Caco-2 (cell line): ENCODE data around the gene IGSF3. TPM values are rescaled to one million over a fixed set of nuclear protein-coding genes. Genes with fewer than 3 reads are reported as not detected.
"Not testable (repeated sequence)": the region's sequence is repeated elsewhere in the genome, so short reads cannot be mapped to it uniquely, and the experiment has no call there.

Experiments
- BruUV-seq: library from RNA; stranded (reverse); fragments of 400-500 nt; replicated peaks from 2 replicates; lab custom pipeline; 2021; lab: Mats Ljungman, UMichigan
- CTCF ChIA-PET: fragments of 300-600 bp; sonication (Branson Sonifier 250); formaldehyde crosslinking; loops from one replicate; lab custom pipeline; 2022; ENCODE audit warnings: antibody characterized with exemption; lab: Charles Lee
- POLR2A ChIA-PET: fragments of 300-600 bp; sonication (Branson Sonifier 250); formaldehyde crosslinking; loops from one replicate; lab custom pipeline; 2022; ENCODE audit warnings: antibody characterized with exemption; lab: Charles Lee
- DNase-seq, 2 experiments: peaks; one replicate each; pipeline versions ENCODE4 v3.0.0 to v3.0.0-alpha.2; 2020 to 2022
- H3K27me3 ChIP-seq: replicated peaks from 2 replicates; pipeline ENCODE4 v1.6.0; 2011; ENCODE audit warnings: low read length; ENCODE audit not compliant: control insufficient read depth, insufficient read depth
- H3K36me3 ChIP-seq: 2 replicates; pipeline ENCODE4 v1.5.1; 2011; ENCODE audit warnings: low read length; ENCODE audit not compliant: control insufficient read depth, insufficient read depth
- H3K4me1 ChIP-seq: fragments of 250-450 bp; sonication (Bioruptor Pico); 2 replicates; pipeline ENCODE4 v1.5.1; 2020; ENCODE audit warnings: mild to moderate bottlenecking
- H3K4me3 ChIP-seq: 2 replicates; pipeline ENCODE4 v1.5.1; 2011; ENCODE audit warnings: low read depth, mild to moderate bottlenecking, control low read depth, low read length
- H3K9me3 ChIP-seq: fragments of 250-450 bp; sonication (Bioruptor Pico); 2 replicates; pipeline ENCODE4 v1.5.1; 2020; ENCODE audit warnings: mild to moderate bottlenecking, moderate library complexity
- H3K27ac Mint-ChIP-seq: one replicate; pipeline ENCODE4 v1.8.0; 2022; ENCODE audit warnings: mixed read lengths; ENCODE audit not compliant: unreplicated experiment
- H3K27me3 Mint-ChIP-seq: one replicate; pipeline ENCODE4 v1.8.0; 2022; ENCODE audit warnings: mixed read lengths; ENCODE audit not compliant: insufficient read depth, unreplicated experiment
- H3K36me3 Mint-ChIP-seq: one replicate; pipeline ENCODE4 v1.8.0; 2022; ENCODE audit warnings: mild to moderate bottlenecking, mixed read lengths; ENCODE audit not compliant: insufficient read depth, unreplicated experiment
- H3K4me1 Mint-ChIP-seq: one replicate; pipeline ENCODE4 v1.8.0; 2022; ENCODE audit warnings: low read depth, mixed read lengths; ENCODE audit not compliant: unreplicated experiment
- H3K4me3 Mint-ChIP-seq: one replicate; pipeline ENCODE4 v1.8.0; 2022; ENCODE audit warnings: mild to moderate bottlenecking, moderate library complexity, mixed read lengths; ENCODE audit not compliant: unreplicated experiment
- H3K9me3 Mint-ChIP-seq: one replicate; pipeline ENCODE4 v1.8.0; 2022; ENCODE audit warnings: mixed read lengths; ENCODE audit not compliant: unreplicated experiment
- intact Hi-C: fragments of 100-400 bp; cut with micrococcal nuclease; formaldehyde crosslinking; loops from one replicate; pipeline ENCODE4 v1.10.0; 2022; ENCODE audit not compliant: unreplicated experiment
- total RNA-seq: library from RNA; stranded (reverse); gene quantifications from 2 replicates; pipeline ENCODE4 v1.2.3, GENCODE V29; 2022
- TF ChIP-seq, protein P1 (sequence below), 2 experiments: fragments of 200-600 bp in 1 of 2; IDR thresholded peaks; 1 replicate in 1 of 2; 2 replicates in 1 of 2; pipeline versions ENCODE4 v1.5.1 to v1.8.0; 2011 to 2022; ENCODE audit warnings: antibody characterized with exemption in 1 of 2, control low read depth in 1 of 2, inconsistent platforms in 1 of 2, low read depth in 1 of 2, low read length in 1 of 2, mild to moderate bottlenecking in 1 of 2, moderate library complexity in 1 of 2; ENCODE audit not compliant: insufficient read depth in 1 of 2, severe bottlenecking in 1 of 2, unreplicated experiment in 1 of 2

IGSF3 gene
- total RNA-seq, 1 experiment from 2014 or later, result 24.0 TPM

DNA sequence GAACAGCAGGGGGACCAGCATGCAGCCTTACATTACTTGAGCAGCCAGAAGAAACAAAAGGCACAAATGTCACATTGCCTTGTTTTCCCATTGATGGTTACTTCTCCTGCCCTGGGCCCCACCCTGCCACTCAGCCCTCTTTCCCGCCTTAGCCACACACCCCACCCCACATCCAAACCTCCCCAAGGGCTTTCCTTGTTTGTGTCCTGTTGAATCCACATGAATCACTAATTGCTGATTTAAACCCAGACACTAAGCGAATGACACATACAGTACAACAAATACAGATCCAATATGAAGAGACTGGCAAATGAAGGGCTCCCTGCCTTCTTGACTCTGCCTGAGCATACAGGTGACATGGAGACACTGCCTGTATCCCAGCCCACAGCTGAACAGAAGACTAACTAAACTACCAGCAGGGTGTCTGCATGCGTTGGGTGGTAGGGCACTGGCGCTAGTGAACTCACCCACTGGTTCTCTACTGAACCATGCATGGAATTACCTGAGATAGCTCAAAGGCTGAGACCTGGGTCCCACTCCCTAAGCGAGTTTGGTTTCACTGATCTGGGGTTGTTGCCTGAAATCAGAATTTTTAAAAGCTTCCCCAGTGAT is 3.1 kb downstream of the IGSF3 start:
- Mint-ChIP-seq H3K4me1 (peaks cover 14% of the 10 kb centered on the region), H3K4me3 (no peak overlapping the region), H3K27ac (no peak overlapping the region), H3K27me3 (no peaks in the 10 kb centered on the region), H3K36me3 (peaks cover 5% of the 10 kb centered on the region), H3K9me3 (no peaks in the 10 kb centered on the region)
- H3K9me3 ChIP-seq, result no peaks in the 10 kb centered on the region
- no peaks in the 10 kb centered on the region for H3K4me1 ChIP-seq
- TF ChIP-seq, protein P1, sequence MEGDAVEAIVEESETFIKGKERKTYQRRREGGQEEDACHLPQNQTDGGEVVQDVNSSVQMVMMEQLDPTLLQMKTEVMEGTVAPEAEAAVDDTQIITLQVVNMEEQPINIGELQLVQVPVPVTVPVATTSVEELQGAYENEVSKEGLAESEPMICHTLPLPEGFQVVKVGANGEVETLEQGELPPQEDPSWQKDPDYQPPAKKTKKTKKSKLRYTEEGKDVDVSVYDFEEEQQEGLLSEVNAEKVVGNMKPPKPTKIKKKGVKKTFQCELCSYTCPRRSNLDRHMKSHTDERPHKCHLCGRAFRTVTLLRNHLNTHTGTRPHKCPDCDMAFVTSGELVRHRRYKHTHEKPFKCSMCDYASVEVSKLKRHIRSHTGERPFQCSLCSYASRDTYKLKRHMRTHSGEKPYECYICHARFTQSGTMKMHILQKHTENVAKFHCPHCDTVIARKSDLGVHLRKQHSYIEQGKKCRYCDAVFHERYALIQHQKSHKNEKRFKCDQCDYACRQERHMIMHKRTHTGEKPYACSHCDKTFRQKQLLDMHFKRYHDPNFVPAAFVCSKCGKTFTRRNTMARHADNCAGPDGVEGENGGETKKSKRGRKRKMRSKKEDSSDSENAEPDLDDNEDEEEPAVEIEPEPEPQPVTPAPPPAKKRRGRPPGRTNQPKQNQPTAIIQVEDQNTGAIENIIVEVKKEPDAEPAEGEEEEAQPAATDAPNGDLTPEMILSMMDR (IDR thresholded peaks at IDR 0.05; ENCODE audit: insufficient read depth in 1 of 2, low read depth in 1 of 2, low read length in 1 of 2, severe bottlenecking in 1 of 2, unreplicated experiment in 1 of 2), result no peak
- POLR2A ChIA-PET, result no interaction called here
- CTCF ChIA-PET, result no interaction called here
- no peak for DNase-seq
- H3K27me3 ChIP-seq, result no peaks in the 10 kb centered on the region
- H3K36me3 ChIP-seq, result no peaks in the 10 kb centered on the region
- no TSS peak for BruUV-seq
- intact Hi-C loops, result no loop called here
- no peak overlapping the region for H3K4me3 ChIP-seq

- H3K9me3 ChIP-seq, result no peaks in the 10 kb centered on the region
- no peaks in the 10 kb centered on the region for H3K27me3 ChIP-seq
- no peaks in the 10 kb centered on the region for H3K27me3 Mint-ChIP-seq
- POLR2A ChIA-PET, result no interaction called here
- H3K27ac Mint-ChIP-seq, result no peak overlapping the region
- CTCF ChIA-PET, result no interaction called here
- no peaks in the 10 kb centered on the region for H3K4me1 ChIP-seq
- no peaks in the 10 kb centered on the region for H3K9me3 Mint-ChIP-seq
- no TSS peak for BruUV-seq
- intact Hi-C loops, result no loop called here
- no peak for DNase-seq
- peaks cover 5% of the 10 kb centered on the region for H3K36me3 Mint-ChIP-seq
- TF ChIP-seq, protein P1 (IDR thresholded peaks at IDR 0.05; ENCODE audit: insufficient read depth in 1 of 2, low read depth in 1 of 2, low read length in 1 of 2, severe bottlenecking in 1 of 2, unreplicated experiment in 1 of 2), result no peak
- H3K36me3 ChIP-seq, result no peaks in the 10 kb centered on the region
- no peak overlapping the region for H3K4me3 Mint-ChIP-seq
- peaks cover 14% of the 10 kb centered on the region for H3K4me1 Mint-ChIP-seq
- H3K4me3 ChIP-seq, result no peak overlapping the region
These were observed 3.7 kb downstream of the IGSF3 start for GRCh38 chr1:116663821-116664220.

- TF ChIP-seq, protein P1 (IDR thresholded peaks at IDR 0.05; ENCODE audit: insufficient read depth in 1 of 2, low read depth in 1 of 2, low read length in 1 of 2, severe bottlenecking in 1 of 2, unreplicated experiment in 1 of 2), result no peak
- H3K27me3 ChIP-seq, result no peaks in the 10 kb centered on the region
- H3K36me3 Mint-ChIP-seq, result peaks cover 5% of the 10 kb centered on the region
- no peaks in the 10 kb centered on the region for H3K27me3 Mint-ChIP-seq
- ChIA-PET POLR2A (no interaction called here), CTCF (no interaction called here)
- no peaks in the 10 kb centered on the region for H3K4me1 ChIP-seq
- intact Hi-C loops, result no loop called here
- no peak for DNase-seq
- H3K9me3 Mint-ChIP-seq, result no peaks in the 10 kb centered on the region
- no peaks in the 10 kb centered on the region for H3K36me3 ChIP-seq
- H3K4me1 Mint-ChIP-seq, result peaks cover 10% of the 10 kb centered on the region
- BruUV-seq, result no TSS peak
- H3K27ac Mint-ChIP-seq, result no peak overlapping the region
- H3K4me3 Mint-ChIP-seq, result no peak overlapping the region
- H3K9me3 ChIP-seq, result no peaks in the 10 kb centered on the region
- H3K4me3 ChIP-seq, result no peak overlapping the region
These were observed 5.9 kb downstream of the IGSF3 start for GRCh38 chr1:116661633-116662032.

- H3K36me3 ChIP-seq, H3K4me1 ChIP-seq, intact Hi-C loops, POLR2A ChIA-PET, H3K27me3 Mint-ChIP-seq, H3K9me3 Mint-ChIP-seq, H3K4me3 ChIP-seq, BruUV-seq, H3K27ac Mint-ChIP-seq, H3K27me3 ChIP-seq, H3K4me3 Mint-ChIP-seq, H3K4me1 Mint-ChIP-seq, DNase-seq, CTCF ChIA-PET, H3K9me3 ChIP-seq, H3K36me3 Mint-ChIP-seq: not testable (repeated sequence)
These were observed 8.9 kb downstream of the IGSF3 start for GRCh38 chr1:116658645-116659044.

- H3K36me3 ChIP-seq, H3K27me3 ChIP-seq, BruUV-seq, intact Hi-C loops, H3K36me3 Mint-ChIP-seq, H3K4me3 ChIP-seq, H3K27ac Mint-ChIP-seq, H3K9me3 ChIP-seq, H3K4me3 Mint-ChIP-seq, POLR2A ChIA-PET, H3K4me1 Mint-ChIP-seq, CTCF ChIA-PET, DNase-seq, H3K9me3 Mint-ChIP-seq, H3K27me3 Mint-ChIP-seq, H3K4me1 ChIP-seq: not testable (repeated sequence)
These were observed 9.7 kb downstream of the IGSF3 start for GRCh38 chr1:116657836-116658235.
